Measurements from ENCODE around the gene LCE1D.

The LCE1D gene, protein sequence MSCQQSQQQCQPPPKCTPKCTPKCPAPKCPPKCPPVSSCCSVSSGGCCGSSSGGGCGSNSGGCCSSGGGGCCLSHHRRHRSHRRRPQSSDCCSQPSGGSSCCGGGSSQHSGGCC

DNA sequence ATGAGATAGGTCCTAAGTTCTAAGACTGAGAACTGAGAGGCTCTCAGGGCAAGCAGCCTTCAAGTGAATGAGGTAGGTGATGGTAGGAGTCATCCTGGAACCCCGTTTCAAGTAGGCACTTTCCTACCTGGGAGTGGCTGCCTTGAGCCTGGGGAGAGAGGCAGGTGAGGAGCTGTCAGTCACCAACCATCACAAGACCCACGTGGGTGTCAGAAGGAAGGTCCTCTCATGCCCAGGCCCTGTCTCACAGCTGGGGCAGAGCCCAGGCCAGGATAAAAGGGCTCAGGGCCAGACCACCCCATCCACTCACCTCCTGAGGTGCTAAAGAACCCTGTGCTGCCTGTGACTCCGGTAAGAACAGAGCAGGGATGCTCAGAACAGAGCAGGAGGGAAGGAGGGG is at the start of gene LCE1D:
Gene LCE1D, plus strand, starts transcription at position 301 of the 400 bp plus-strand sequence. CDS start 1,074 bp downstream, outside the sequence.
- no peak for DNase-seq

- DNase-seq, result no peak
These were observed 48.7 kb upstream of the LCE1D start for GRCh38 chr1:152747831-152748230.

GRCh38 chr1:152752225-152752624 is 44.3 kb upstream of the LCE1D start:
- DNase-seq, result no peak

DNA sequence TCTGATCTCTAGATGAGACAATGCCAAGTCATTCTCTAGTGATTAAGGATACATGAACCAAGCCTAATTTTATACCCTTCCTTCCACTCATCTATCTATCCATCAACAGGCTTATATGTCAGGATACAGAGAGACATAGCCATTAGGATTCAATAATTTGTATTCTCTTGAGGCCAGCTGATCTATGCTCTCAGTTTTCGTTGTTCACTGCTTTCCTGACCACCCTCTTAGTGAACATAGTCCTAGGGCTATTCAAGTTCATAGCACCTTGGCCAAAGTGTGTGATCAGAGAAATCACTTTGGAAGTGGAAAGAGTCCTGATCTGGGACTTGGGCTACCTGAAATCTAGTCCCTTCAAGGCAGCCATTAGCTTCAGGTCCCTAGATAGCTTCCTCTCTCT is 42.9 kb upstream of the LCE1D start:
- DNase-seq, result no peak

DNA sequence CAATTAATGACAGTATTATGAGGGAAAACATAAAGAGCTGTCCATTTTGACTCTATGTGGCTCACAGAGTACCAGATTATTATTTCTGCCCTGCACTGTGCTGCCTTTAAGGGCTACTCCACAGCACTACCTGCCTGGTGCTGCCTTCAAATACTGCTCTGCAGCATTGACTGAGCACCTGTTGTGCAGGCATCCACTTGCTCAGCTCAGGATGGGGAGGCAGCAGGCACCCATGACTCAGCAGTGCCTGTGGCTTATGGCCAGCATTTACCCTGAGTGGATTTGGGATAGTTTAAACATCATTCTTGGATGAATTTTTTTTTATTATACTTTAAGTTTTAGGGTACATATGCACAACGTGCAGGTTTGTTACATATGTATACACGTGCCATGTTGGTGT is 39.6 kb upstream of the LCE1D start:
- no peak for DNase-seq

DNA sequence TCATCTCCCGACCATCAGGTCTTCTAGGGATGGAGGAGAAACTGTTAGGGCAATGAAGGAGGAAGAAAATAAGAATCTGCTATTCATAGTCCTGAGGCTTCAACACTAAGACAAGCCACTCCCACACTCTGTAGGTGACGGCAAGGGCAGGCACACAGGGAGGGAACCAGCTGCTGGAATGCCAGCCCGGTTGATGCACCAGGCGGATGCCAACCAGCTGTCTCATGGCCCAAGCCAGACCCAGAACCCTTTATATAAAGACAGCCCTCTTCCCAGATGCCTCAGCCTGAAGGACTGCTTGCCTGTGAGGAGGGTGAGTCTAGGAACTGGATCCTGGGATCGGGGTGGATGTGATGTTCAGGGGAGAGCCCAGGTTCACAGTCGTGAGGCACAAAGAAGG is 38.8 kb upstream of the LCE1D start, which contains the start of gene KPRP:
Gene KPRP, plus strand, starts transcription at position 279 of the 400 bp plus-strand sequence. CDS start 1,564 bp downstream, outside the sequence.
- DNase-seq, result no peak

- no peak for DNase-seq
These were observed 37.9 kb upstream of the LCE1D start for GRCh38 chr1:152758636-152759035.

GRCh38 chr1:152759453-152760173 is 36.9 kb upstream of the LCE1D start:
- no peak for DNase-seq

DNA sequence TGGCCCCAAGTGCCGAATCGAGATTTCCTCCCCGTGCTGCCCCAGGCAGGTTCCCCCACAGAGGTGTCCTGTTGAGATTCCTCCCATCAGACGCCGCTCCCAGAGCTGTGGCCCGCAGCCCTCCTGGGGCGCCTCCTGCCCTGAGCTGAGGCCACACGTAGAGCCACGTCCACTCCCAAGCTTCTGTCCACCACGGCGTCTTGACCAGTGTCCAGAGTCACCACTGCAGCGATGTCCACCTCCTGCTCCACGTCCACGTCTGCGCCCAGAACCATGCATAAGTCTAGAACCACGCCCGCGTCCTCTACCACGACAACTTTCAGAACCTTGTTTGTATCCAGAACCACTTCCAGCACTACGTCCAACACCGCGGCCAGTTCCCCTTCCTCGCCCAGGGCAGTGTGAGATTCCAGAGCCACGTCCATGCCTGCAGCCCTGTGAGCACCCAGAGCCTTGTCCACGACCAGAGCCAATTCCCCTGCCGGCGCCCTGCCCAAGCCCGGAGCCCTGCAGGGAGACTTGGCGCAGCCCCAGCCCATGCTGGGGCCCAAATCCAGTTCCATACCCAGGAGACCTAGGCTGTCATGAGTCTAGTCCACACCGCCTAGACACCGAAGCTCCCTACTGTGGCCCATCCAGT is 35.9 kb upstream of the LCE1D start:
- no peak for DNase-seq

DNA sequence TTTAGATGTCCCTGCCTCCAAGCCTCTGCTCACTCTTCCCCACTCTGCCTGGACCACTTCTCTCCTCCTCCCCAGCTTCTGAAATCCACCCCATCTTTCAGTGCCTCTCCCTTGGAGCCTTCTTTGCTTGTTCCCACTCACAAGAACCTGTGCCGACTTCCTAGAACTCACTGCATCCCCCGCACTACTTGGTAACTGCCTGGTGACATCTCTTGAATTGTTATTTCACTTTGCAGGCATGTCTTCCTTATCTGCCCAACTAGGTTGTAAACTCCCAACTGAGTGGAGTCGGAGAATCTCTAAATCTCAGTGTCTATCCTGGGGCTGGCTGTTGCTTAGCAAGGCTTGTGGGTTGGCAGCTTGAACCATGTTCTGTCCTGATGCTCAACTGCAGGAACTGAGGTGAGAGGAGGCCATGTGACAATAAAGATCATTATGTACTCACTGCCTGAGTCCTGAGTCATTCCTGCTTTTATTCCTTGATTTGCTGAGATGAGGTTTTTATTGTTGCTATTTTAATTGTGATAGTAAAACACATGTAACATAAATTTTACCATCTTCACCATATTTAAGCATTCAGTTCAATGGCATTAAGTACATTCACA is 34.8 kb upstream of the LCE1D start:
- no peak for DNase-seq

DNA sequence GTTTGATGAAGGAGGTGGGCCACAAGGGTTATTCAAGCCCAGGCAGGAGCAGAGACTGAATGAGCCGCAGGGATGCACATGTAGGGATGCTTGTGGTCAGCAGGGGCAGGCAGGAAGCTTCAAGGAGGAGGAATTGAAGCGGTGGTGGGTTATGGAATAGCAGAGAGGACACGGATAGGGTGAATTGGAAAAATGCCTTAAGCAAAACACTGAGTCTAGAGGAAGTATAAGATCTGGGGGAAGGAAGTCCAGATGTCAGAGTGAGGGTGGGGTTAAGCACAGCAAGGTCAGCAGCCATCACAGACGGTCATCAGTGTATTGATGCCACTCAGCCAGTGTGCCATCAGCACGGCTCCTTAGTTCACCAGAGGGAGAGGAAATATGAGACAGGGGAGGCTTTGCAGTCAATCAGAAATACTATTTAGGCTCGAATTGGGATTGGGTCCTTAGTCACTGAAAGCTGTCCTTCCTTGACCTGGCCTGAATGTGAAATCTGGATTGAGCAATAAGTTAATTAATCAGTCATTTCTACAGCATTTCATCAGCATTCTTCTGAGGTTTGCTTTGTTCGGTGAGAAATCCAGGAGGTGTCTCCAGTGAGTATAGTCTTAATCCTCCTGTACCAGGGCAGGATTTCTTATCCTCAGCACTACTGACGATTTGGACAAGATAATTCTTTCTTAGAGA is 27.5 kb upstream of the LCE1D start:
- no peak for DNase-seq

GRCh38 chr1:152770411-152770810 is 26.1 kb upstream of the LCE1D start:
- DNase-seq, result no peak

GRCh38 chr1:152774875-152775274 is 21.6 kb upstream of the LCE1D start, which contains the start of gene LCE1F:
LCE1F (plus strand) TSS chr1:152775140; CDS start chr1:152776372, 1,232 bp downstream.
- DNase-seq, result no peak

GRCh38 chr1:152776361-152776760 is 20.2 kb upstream of the LCE1D start:
- no peak for DNase-seq

GRCh38 chr1:152777510-152778137 is 18.9 kb upstream of the LCE1D start:
- peak in 1 of 2 experiments; percentile 9 for DNase-seq

- no peak for DNase-seq
These were observed 13.4 kb upstream of the LCE1D start for GRCh38 chr1:152783095-152783494.

DNA sequence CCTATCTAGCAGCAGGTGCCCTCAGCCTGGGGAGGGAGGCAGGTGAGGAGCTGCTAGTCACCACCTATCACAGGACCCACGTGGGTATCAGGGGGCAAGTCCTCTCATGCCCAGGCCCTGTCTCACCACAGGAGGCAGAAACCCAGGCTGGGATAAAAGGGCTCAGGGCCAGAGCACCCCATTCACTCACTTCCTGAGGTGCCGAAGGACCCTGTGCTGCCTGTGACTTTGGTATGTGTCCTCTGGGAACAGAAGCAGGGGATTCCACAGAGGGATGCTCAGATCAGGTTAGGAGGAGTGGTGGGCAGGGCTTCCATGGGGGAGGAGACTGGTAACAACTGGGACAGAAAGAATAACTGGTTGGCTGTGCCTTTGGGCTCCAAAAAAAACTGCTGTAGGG is 10.4 kb upstream of the LCE1D start, which contains the start of gene LCE1E:
Gene LCE1E, plus strand, starts transcription at position 181 of the 400 bp plus-strand sequence. CDS start 1,043 bp downstream, outside the sequence.
- DNase-seq, result no peak

DNA sequence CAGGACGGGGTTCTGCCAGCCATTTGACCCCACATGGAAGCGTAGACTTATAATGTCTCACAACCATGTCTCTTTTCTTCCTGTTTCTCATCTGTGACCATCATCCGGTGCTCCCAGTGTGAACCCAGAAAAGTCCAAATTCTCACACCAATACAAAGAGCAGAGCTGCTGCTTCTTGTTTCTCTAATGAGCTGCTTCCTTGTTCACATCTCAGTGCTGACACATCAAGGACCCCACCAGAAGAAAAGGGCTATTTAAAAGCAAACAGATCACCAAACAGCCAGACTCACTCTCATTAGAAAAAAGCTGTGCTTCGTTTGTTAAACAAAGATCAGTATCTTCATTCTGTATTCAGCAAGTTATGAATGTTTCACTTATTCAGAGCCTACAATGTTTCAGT is 835 bp upstream of the LCE1D start:
- DNase-seq, result no peak

DNA sequence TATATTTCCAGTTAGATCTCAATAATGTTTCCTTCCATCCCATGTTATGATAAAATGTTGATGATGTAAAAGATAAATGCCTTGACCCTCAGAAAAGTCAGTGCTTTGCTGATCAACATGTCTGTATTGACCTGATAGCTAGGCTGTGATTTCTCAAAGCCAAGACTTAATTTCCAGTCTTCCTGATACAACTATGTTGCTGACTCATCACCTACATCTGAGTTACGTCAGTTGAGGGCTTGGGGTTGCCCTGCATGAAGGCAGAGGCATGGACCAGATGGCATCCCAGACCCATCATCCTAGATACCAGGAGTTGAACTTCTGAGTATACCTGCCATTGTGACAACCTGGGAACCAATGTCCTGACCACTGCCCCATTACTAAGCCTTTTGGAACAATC is 4.8 kb downstream of the LCE1D start:
- DNase-seq, result no peak

- no peak for DNase-seq
These were observed 10.1 kb downstream of the LCE1D start, which contains the start of gene LCE1C for GRCh38 chr1:152806576-152806975. LCE1C (minus strand) TSS chr1:152806651; CDS start chr1:152805478, 1,173 bp downstream.

- DNase-seq, result no peak
These were observed 14.5 kb downstream of the LCE1D start for GRCh38 chr1:152811050-152811449.

- no peak for DNase-seq
These were observed 15.2 kb downstream of the LCE1D start, which contains the start of gene LCE1B for GRCh38 chr1:152811671-152812070. LCE1B (plus strand) TSS chr1:152811971; CDS start chr1:152812447, 476 bp downstream.
